GM21576 (cell line): Measurements from ENCODE around the gene ACTL8.

Experiments
- ATAC-seq: cut with Tn5 transposase; IDR thresholded peaks from one replicate; pipeline ENCODE4 v1.9.1; 2021; ENCODE audit warnings: mild to moderate bottlenecking, moderate library complexity; ENCODE audit not compliant: unreplicated experiment

ACTL8 gene

GRCh38 chr1:17841944-17842343 lies 86.8 kb downstream of the ACTL8 start:
- no peak for ATAC-seq

GRCh38 chr1:17842686-17843085 lies 87.6 kb downstream of the ACTL8 start:
- no peak for ATAC-seq

GRCh38 chr1:17844185-17844826 lies 89.2 kb downstream of the ACTL8 start:
- no peak for ATAC-seq

- ATAC-seq, result no peak
Measured at GRCh38 chr1:17845583-17845982, 90.5 kb downstream of the ACTL8 start.

- ATAC-seq, result no peak
Measured at GRCh38 chr1:17846341-17846740, 91.2 kb downstream of the ACTL8 start.

- no peak for ATAC-seq
Measured at GRCh38 chr1:17847111-17847510, 92.0 kb downstream of the ACTL8 start.

- ATAC-seq, result no peak
Measured at GRCh38 chr1:17849216-17849615, 94.1 kb downstream of the ACTL8 start.

- no peak for ATAC-seq
Measured at GRCh38 chr1:17851056-17851455, 95.9 kb downstream of the ACTL8 start.

- ATAC-seq, result no peak
Measured at GRCh38 chr1:17852383-17852782, 97.2 kb downstream of the ACTL8 start.

- no peak for ATAC-seq
Measured at GRCh38 chr1:17853241-17853935, 98.3 kb downstream of the ACTL8 start.

GRCh38 chr1:17856496-17857108 lies 101.5 kb downstream of the ACTL8 start:
- no peak for ATAC-seq

GRCh38 chr1:17857109-17857499 lies 102.0 kb downstream of the ACTL8 start:
- ATAC-seq, result no peak

GRCh38 chr1:17857996-17858395 lies 102.9 kb downstream of the ACTL8 start:
- no peak for ATAC-seq

- no peak for ATAC-seq
Measured at GRCh38 chr1:17860812-17861211, 105.7 kb downstream of the ACTL8 start.

GRCh38 chr1:17861685-17862084 lies 106.6 kb downstream of the ACTL8 start:
- no peak for ATAC-seq

- no peak for ATAC-seq
Measured at GRCh38 chr1:17862121-17862520, 107.0 kb downstream of the ACTL8 start.

- no peak for ATAC-seq
Measured at GRCh38 chr1:17865912-17866739, 111.0 kb downstream of the ACTL8 start.

- ATAC-seq, result no peak
Measured at GRCh38 chr1:17866740-17867029, 111.6 kb downstream of the ACTL8 start.

- no peak for ATAC-seq
Measured at GRCh38 chr1:17867470-17867869, 112.3 kb downstream of the ACTL8 start.

GRCh38 chr1:17869815-17870214 lies 114.7 kb downstream of the ACTL8 start:
- no peak for ATAC-seq

GRCh38 chr1:17870679-17871078 lies 115.5 kb downstream of the ACTL8 start:
- ATAC-seq, result no peak
